ENCODE results near the gene ARL4D.

The ARL4D gene

DNA sequence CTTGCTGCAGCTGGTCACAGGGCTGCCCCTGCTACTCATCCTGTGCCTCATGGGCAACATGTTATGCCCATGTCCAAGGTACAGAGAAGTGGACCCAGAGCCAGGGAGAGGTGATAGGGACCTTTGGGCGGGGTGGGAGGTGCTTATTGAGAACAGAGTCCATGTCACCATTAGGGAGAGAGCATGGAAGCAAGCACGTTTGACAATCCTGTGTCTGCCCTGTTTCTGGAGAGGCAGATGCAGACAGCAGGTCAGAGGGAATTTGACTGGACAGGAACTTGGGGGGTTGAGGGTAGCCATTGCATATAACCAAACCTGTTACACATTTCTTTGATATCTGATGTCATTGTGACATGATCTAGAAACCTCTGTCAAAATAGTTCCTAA lies 14.3 kb upstream of the ARL4D start:
- Histone ChIP-seq H3K79me2 (no peaks in the 10 kb centered on the region), H3K27ac (no peak overlapping the region), H2AFZ (no peak overlapping the region), H3K9ac (no peak overlapping the region), H3K4me2 (ENCODE audit: low read length) (no peak overlapping the region), H3K4me1 (peaks cover 3% of the 10 kb centered on the region), H3K36me3 (ENCODE audit: control insufficient read depth, insufficient read depth, low read length) (no peaks in the 10 kb centered on the region), H3K9me3 (ENCODE audit: control insufficient read depth, low read length) (no peaks in the 10 kb centered on the region), H3K4me3 (ENCODE audit: low read depth, low read length) (no peak overlapping the region), H3K27me3 (ENCODE audit: control insufficient read depth, insufficient read depth, low read length) (no peaks in the 10 kb centered on the region)
- no peak for TF ChIP-seq CTCF (IDR thresholded peaks at IDR 0.05)

DNA sequence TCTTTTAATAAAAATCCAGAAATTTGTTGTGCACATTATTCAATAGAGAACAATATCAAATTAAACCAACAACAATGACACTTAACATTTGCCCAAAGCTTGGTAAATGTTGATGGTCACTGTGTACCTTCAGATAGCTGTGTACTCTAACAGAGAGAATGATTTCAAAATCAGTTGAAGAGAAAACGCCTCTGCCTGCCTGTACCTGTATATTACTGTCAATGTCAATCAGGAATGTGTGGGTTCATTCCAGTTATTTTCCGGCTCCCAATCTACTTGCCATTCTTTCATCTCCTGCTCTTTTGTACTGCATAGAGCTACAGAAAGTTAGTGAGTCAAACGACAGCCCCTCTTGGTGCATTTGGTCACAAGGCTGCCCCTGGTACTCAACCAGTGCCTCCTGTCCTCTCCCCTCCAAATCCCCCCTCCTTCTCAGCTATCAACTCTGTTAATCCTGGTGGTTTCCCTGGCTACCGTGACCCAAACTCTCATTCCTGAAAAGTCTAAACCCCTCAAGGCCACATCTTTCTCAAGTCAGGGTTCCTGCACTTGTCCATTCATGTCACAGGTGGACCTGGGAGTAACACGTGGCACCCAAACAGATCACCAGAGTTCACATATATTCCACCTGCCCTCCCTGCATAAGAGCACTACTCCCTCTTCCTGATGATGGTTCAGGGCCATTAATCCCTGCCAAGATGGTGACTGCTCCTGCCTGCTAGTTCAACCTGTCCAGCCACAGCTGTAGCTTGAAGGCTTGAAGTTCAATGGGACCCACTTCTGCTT lies 13.6 kb upstream of the ARL4D start:
- Histone ChIP-seq H2AFZ (no peak overlapping the region), H3K36me3 (ENCODE audit: control insufficient read depth, insufficient read depth, low read length) (no peaks in the 10 kb centered on the region), H3K4me3 (ENCODE audit: low read depth, low read length) (no peak overlapping the region), H3K9me3 (ENCODE audit: control insufficient read depth, low read length) (no peaks in the 10 kb centered on the region), H3K4me1 (peaks cover 3% of the 10 kb centered on the region), H3K4me2 (ENCODE audit: low read length) (no peak overlapping the region), H3K27ac (no peak overlapping the region), H3K9ac (no peak overlapping the region), H3K79me2 (no peaks in the 10 kb centered on the region), H3K27me3 (ENCODE audit: control insufficient read depth, insufficient read depth, low read length) (no peaks in the 10 kb centered on the region)
- no peak for TF ChIP-seq CTCF (IDR thresholded peaks at IDR 0.05)

DNA sequence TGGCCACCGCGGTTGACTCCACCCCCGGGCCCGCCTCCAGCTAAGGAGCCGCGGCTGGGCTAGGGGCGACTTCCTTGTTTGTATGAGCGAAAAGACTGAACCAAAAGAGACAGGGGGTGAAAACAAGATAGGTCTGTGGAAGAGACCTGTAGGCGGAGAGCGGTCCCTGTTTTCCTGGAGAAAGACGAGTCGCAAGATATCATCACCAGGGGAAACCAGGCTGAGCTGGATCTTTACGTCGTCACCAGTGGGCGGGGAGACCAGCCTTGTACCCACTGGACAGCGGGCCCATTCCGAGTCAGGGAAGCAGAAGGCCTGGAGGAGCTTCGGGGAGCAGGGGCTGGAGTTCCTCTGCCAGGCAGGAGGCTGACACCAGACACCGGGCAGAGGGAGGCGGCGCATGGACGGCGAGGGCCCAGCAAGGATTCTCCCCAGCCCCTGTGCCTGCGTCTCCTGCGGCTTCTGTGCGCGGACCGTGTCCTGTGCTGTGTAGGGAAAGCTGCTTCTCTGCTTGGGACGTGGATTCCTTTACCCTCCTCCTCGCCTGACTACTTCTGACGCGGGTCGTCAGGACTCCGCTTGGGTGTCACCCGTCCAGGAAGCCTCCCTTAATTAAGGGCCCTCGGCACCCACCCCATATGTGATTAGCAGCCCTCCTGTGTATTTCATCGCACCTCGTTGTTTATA lies 10.3 kb upstream of the ARL4D start:
- Histone ChIP-seq H3K9me3 (ENCODE audit: control insufficient read depth, low read length) (no peaks in the 10 kb centered on the region), H3K79me2 (no peaks in the 10 kb centered on the region), H2AFZ (peak overlapping the region; percentile 94), H3K4me1 (peaks cover 3% of the 10 kb centered on the region), H3K4me2 (ENCODE audit: low read length) (peak overlapping the region; percentile 89), H3K27ac (peak overlapping the region; percentile 97), H3K4me3 (ENCODE audit: low read depth, low read length) (peak overlapping the region; percentile 72), H3K36me3 (ENCODE audit: control insufficient read depth, insufficient read depth, low read length) (no peaks in the 10 kb centered on the region), H3K27me3 (ENCODE audit: control insufficient read depth, insufficient read depth, low read length) (no peaks in the 10 kb centered on the region), H3K9ac (peak overlapping the region; percentile 73)
- TF ChIP-seq CTCF (IDR thresholded peaks at IDR 0.05), result no peak

- peak overlapping the region; percentile 73 for H3K9ac ChIP-seq
- TF ChIP-seq CTCF (IDR thresholded peaks at IDR 0.05), result peak; percentile 89
- peak overlapping the region; percentile 94 for H2AFZ ChIP-seq
- H3K4me2 ChIP-seq (ENCODE audit: low read length), result peak overlapping the region; percentile 89
- H3K4me1 ChIP-seq, result peaks cover 3% of the 10 kb centered on the region
- H3K4me3 ChIP-seq (ENCODE audit: low read depth, low read length), result peak overlapping the region; percentile 72
- no peaks in the 10 kb centered on the region for H3K79me2 ChIP-seq
- H3K9me3 ChIP-seq (ENCODE audit: control insufficient read depth, low read length), result no peaks in the 10 kb centered on the region
- H3K27ac ChIP-seq, result peak overlapping the region; percentile 97
- no peaks in the 10 kb centered on the region for H3K27me3 ChIP-seq (ENCODE audit: control insufficient read depth, insufficient read depth, low read length)
- H3K36me3 ChIP-seq (ENCODE audit: control insufficient read depth, insufficient read depth, low read length), result no peaks in the 10 kb centered on the region
Measured at GRCh38 chr17:43389046-43389947, 9.5 kb upstream of the ARL4D start.

Measured in parathyroid adenoma (tissue), 2 donors.